SK-N-SH treated with all-trans-retinoic acid at 6 μM for 48 hours (cell line): ENCODE data around the gene STYK1.

ENCODE experiments used
- ATAC-seq: fragments of 200-7000 bp; cut with Tn5 transposase; 3 replicates; pipeline ENCODE4 v1.9.1; 2020; ENCODE audit warnings: mild to moderate bottlenecking, moderate library complexity
- ARNTL ChIP-seq: fragments of 450-650 bp; formaldehyde crosslinking; IDR thresholded peaks from 2 replicates; pipeline ENCODE4 v1.5.0; 2020; ENCODE audit warnings: low read depth, mild to moderate bottlenecking, moderate library complexity, borderline replicate concordance
- BACH2 ChIP-seq: fragments of 250-450 bp; sonication (Bioruptor Pico); IDR thresholded peaks from 2 replicates; pipeline ENCODE4 v1.9.0; 2021; ENCODE audit warnings: mild to moderate bottlenecking, borderline replicate concordance
- CREB5 ChIP-seq: fragments of 250-450 bp; sonication (Bioruptor Pico); IDR thresholded peaks from 2 replicates; pipeline ENCODE4 v1.5.1; 2020; ENCODE audit warnings: low read depth, mild to moderate bottlenecking, moderate library complexity
- CSDC2 ChIP-seq: fragments of 250-450 bp; sonication (Bioruptor Pico); IDR thresholded peaks from 2 replicates; pipeline ENCODE4 v1.5.0; 2020; ENCODE audit warnings: mild to moderate bottlenecking, moderate library complexity
- CSRNP3 ChIP-seq: fragments of 250-450 bp; sonication (Bioruptor Pico); IDR thresholded peaks from 2 replicates; pipeline ENCODE4 v1.5.1; 2021; ENCODE audit warnings: mild to moderate bottlenecking, moderate library complexity
- ESRRG ChIP-seq: fragments of 250-450 bp; sonication (Bioruptor Pico); IDR thresholded peaks from 2 replicates; pipeline ENCODE4 v1.6.1; 2021; ENCODE audit warnings: mild to moderate bottlenecking
- GLIS3 ChIP-seq: fragments of 250-450 bp; sonication (Bioruptor Pico); IDR thresholded peaks from 2 replicates; pipeline ENCODE4 v1.5.0; 2020; ENCODE audit warnings: mild to moderate bottlenecking, moderate library complexity
- ISL1 ChIP-seq: fragments of 250-450 bp; sonication (Bioruptor Pico); IDR thresholded peaks from 2 replicates; pipeline ENCODE4 v2.1.2; 2022; ENCODE audit warnings: mild to moderate bottlenecking, moderate library complexity
- OSR1 ChIP-seq: fragments of 250-450 bp; sonication (Bioruptor Pico); IDR thresholded peaks from 2 replicates; pipeline ENCODE4 v1.8.0; 2022; ENCODE audit warnings: moderate library complexity, mild to moderate bottlenecking, inconsistent platforms
- PATZ1 ChIP-seq: fragments of 250-450 bp; sonication (Bioruptor Pico); IDR thresholded peaks from 2 replicates; pipeline ENCODE4 v1.8.0; 2020; ENCODE audit warnings: mild to moderate bottlenecking, moderate library complexity, borderline replicate concordance
- POU6F1 ChIP-seq: fragments of 250-450 bp; sonication (Bioruptor Pico); IDR thresholded peaks from 2 replicates; pipeline ENCODE4 v1.8.0; 2021; ENCODE audit warnings: low read depth, mild to moderate bottlenecking, moderate library complexity, borderline replicate concordance
- PPARA ChIP-seq: fragments of 250-450 bp; sonication (Bioruptor Pico); IDR thresholded peaks from 2 replicates; pipeline ENCODE4 v1.5.0; 2020; ENCODE audit warnings: mild to moderate bottlenecking, borderline replicate concordance
- RARB ChIP-seq: fragments of 250-450 bp; sonication (Bioruptor Pico); IDR thresholded peaks from 2 replicates; pipeline ENCODE4 v1.8.0; 2021; ENCODE audit warnings: mild to moderate bottlenecking, moderate library complexity
- SNAI2 ChIP-seq: fragments of 250-450 bp; sonication (Bioruptor Pico); IDR thresholded peaks from 2 replicates; pipeline ENCODE4 v1.5.0; 2020; ENCODE audit warnings: mild to moderate bottlenecking, moderate library complexity
- TCF4 ChIP-seq: fragments of 250-450 bp; sonication (Bioruptor Pico); IDR thresholded peaks from 2 replicates; pipeline ENCODE4 v1.8.0; 2021; ENCODE audit warnings: mild to moderate bottlenecking, moderate library complexity, borderline replicate concordance
- TOX ChIP-seq: fragments of 250-450 bp; sonication (Bioruptor Pico); IDR thresholded peaks from 2 replicates; pipeline ENCODE4 v1.8.0; 2021; ENCODE audit warnings: mild to moderate bottlenecking, moderate library complexity, borderline replicate concordance
- TSHZ2 ChIP-seq: fragments of 250-450 bp; sonication (Bioruptor Pico); IDR thresholded peaks from 2 replicates; pipeline ENCODE4 v1.5.0; 2020; ENCODE audit warnings: mild to moderate bottlenecking, moderate library complexity
- ZFP3 ChIP-seq: fragments of 250-450 bp; sonication (Bioruptor Pico); IDR thresholded peaks from 2 replicates; pipeline ENCODE4 v1.5.0; 2020; ENCODE audit warnings: mild to moderate bottlenecking, moderate library complexity
- ZFP30 ChIP-seq: fragments of 450-650 bp; formaldehyde crosslinking; IDR thresholded peaks from 2 replicates; pipeline ENCODE4 v1.5.0; 2022; ENCODE audit warnings: mild to moderate bottlenecking, moderate library complexity
- ZNF565 ChIP-seq: fragments of 450-650 bp; formaldehyde crosslinking; conservative IDR thresholded peaks from 2 replicates; pipeline ENCODE4 v1.5.0; 2020; ENCODE audit warnings: low read depth, mild to moderate bottlenecking, moderate library complexity
- ZNF70 ChIP-seq: fragments of 450-650 bp; formaldehyde crosslinking; IDR thresholded peaks from 2 replicates; pipeline ENCODE4 v1.5.0; 2020; ENCODE audit warnings: mild to moderate bottlenecking, moderate library complexity
- ZNF8 ChIP-seq: fragments of 450-650 bp; formaldehyde crosslinking; IDR thresholded peaks from 2 replicates; pipeline ENCODE4 v1.5.0; 2020; ENCODE audit warnings: mild to moderate bottlenecking, moderate library complexity

Gene STYK1

GRCh38 chr12:10632226-10632625, 41.6 kb downstream of the STYK1 start:
- no peak for ATAC-seq
- TF ChIP-seq GLIS3 (CRISPR knock-in tag), result no peak
- no peak for TF ChIP-seq ZNF8 (CRISPR knock-in tag)
- no peak for TF ChIP-seq ZNF70
- TF ChIP-seq ZFP3 (CRISPR knock-in tag), result no peak
- no peak for TF ChIP-seq OSR1 (CRISPR knock-in tag)
- TF ChIP-seq TCF4, result no peak
- TF ChIP-seq PPARA, result no peak
- TF ChIP-seq TOX, result no peak
- no peak for TF ChIP-seq ZFP30 (CRISPR knock-in tag)
- no peak for TF ChIP-seq SNAI2
- no peak for TF ChIP-seq CSRNP3 (CRISPR knock-in tag)
- no peak for TF ChIP-seq BACH2 (CRISPR knock-in tag)
- no peak for TF ChIP-seq ARNTL (CRISPR knock-in tag)

GRCh38 chr12:10624605-10625004, 49.2 kb downstream of the STYK1 start:
- TF ChIP-seq TOX, result no peak
- TF ChIP-seq SNAI2, result no peak
- TF ChIP-seq ZNF8 (CRISPR knock-in tag), result no peak
- no peak for TF ChIP-seq TSHZ2 (CRISPR knock-in tag)
- no peak for TF ChIP-seq RARB (CRISPR knock-in tag)
- no peak for TF ChIP-seq OSR1 (CRISPR knock-in tag)
- TF ChIP-seq ARNTL (CRISPR knock-in tag), result no peak
- TF ChIP-seq ISL1 (CRISPR knock-in tag), result no peak
- no peak for TF ChIP-seq CREB5 (CRISPR knock-in tag)
- TF ChIP-seq PPARA, result no peak
- no peak for TF ChIP-seq ZFP3 (CRISPR knock-in tag)
- no peak for TF ChIP-seq TCF4
- ATAC-seq, result no peak

- TF ChIP-seq ZNF565 (CRISPR knock-in tag), result no peak
- TF ChIP-seq POU6F1, result no peak
- TF ChIP-seq TSHZ2 (CRISPR knock-in tag), result no peak
- TF ChIP-seq ISL1 (CRISPR knock-in tag), result no peak
- TF ChIP-seq ESRRG (CRISPR knock-in tag), result no peak
- no peak for TF ChIP-seq PPARA
- no peak for TF ChIP-seq TOX
- TF ChIP-seq ZNF70, result no peak
- TF ChIP-seq ZNF8 (CRISPR knock-in tag), result no peak
- TF ChIP-seq CREB5 (CRISPR knock-in tag), result no peak
- TF ChIP-seq CSDC2, result no peak
- no peak for TF ChIP-seq OSR1 (CRISPR knock-in tag)
- TF ChIP-seq GLIS3 (CRISPR knock-in tag), result no peak
- no peak for TF ChIP-seq TCF4
- no peak for TF ChIP-seq ZFP30 (CRISPR knock-in tag)
- no peak for TF ChIP-seq RARB (CRISPR knock-in tag)
- TF ChIP-seq BACH2 (CRISPR knock-in tag), result no peak
- no peak for TF ChIP-seq PATZ1 (CRISPR knock-in tag)
- no peak for TF ChIP-seq SNAI2
- ATAC-seq, result no peak
Measured at GRCh38 chr12:10623131-10623530, 50.7 kb downstream of the STYK1 start.
